ENCODE measurements around the gene NRIP3. TPM values are rescaled to one million over a fixed set of nuclear protein-coding genes. Genes with fewer than 3 reads are reported as not detected.

NRIP3 gene
- total RNA-seq, 2 donors from 2014 or later, result 0.27 to 6.0 TPM

DNA sequence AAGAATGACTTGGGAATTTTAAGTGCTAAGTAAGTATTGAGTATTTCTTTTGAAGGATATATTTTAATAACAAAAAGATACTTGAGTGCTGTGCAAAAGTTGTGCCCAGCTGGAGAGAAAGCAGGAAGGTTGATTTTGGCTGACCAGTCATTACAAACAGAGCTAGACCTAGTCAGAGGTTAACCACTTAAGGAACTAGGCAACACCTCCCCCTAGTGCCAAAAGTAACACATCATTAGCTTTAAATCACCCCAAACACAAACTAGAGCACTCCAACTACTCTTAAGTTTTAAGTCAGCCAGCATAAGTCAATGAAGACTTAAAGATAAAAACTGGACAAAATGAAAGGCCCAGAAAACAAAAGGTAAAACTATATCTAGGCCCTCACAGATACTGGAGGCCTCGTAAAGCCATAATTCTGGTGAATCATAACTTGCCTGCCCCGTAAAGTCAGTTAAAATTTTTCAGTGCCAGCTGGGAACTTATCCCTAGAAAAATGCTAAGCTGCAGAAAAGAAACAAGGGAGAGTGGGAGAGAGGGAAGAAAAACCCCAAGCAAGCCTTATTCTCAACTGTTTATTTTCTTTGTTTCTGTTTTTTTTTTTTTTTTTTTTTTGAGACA lies 44.1 kb downstream of the NRIP3 start:
- no peak overlapping the region for H3K4me3 ChIP-seq
- 25% methylated on average over 2 of the region's 2 CpGs for WGBS
- peak; percentile 53 for TF ChIP-seq POLR2AphosphoS5 (IDR thresholded peaks at IDR 0.05)
- peak in 3 of 4 experiments; percentile 32 to 74 (median 66) for TF ChIP-seq CTCF (IDR thresholded peaks at IDR 0.05)
- no peak for TF ChIP-seq POLR2A (IDR thresholded peaks at IDR 0.05)
- DNase-seq (ENCODE audit: low spot score), result peak; percentile 40
- no peaks in the 10 kb centered on the region for H3K9me3 ChIP-seq
- intact Hi-C loops (cut with DNase I), result loop anchor here (2.0 to 5.0 kb wide), 3 partner anchors 43 to 277 kb away; partner anchors contain the start of genes RPL27A and TRIM66
- no peaks in the 10 kb centered on the region for H3K4me1 ChIP-seq (replicated peaks)
- peak overlapping the region; percentile 48 to 53 for H3K27ac ChIP-seq
- H3K36me3 ChIP-seq, result no peaks in the 10 kb centered on the region
- H3K27me3 ChIP-seq (replicated peaks; ENCODE audit: insufficient read depth), result no peaks in the 10 kb centered on the region

GRCh38 chr11:8956860-8957259 lies 46.9 kb downstream of the NRIP3 start:
- no peak for TF ChIP-seq POLR2A (IDR thresholded peaks at IDR 0.05)
- no peak for TF ChIP-seq POLR2AphosphoS5 (IDR thresholded peaks at IDR 0.05)
- TF ChIP-seq CTCF (IDR thresholded peaks at IDR 0.05), result no peak
- H3K9me3 ChIP-seq, result no peaks in the 10 kb centered on the region
- 91% methylated on average over 4 of the region's 4 CpGs for WGBS
- H3K36me3 ChIP-seq, result peaks cover 0 to 5% of the 10 kb centered on the region in 2 donors
- intact Hi-C loops (cut with DNase I), result loop anchor here (5.0 kb wide), 1 partner anchor 130 kb away; no protein-coding TSS in a partner anchor
- H3K27ac ChIP-seq, result no peak overlapping the region
- H3K4me3 ChIP-seq, result no peak overlapping the region
- no peaks in the 10 kb centered on the region for H3K27me3 ChIP-seq (replicated peaks; ENCODE audit: insufficient read depth)
- DNase-seq (ENCODE audit: low spot score), result no peak
- H3K4me1 ChIP-seq (replicated peaks), result no peaks in the 10 kb centered on the region

GRCh38 chr11:8948886-8949285 lies 54.9 kb downstream of the NRIP3 start:
- no peak overlapping the region for H3K27ac ChIP-seq
- WGBS, result 72% methylated on average over 3 of the region's 3 CpGs
- no peaks in the 10 kb centered on the region for H3K4me1 ChIP-seq (replicated peaks)
- H3K36me3 ChIP-seq, result peaks cover 0 to 5% of the 10 kb centered on the region in 2 donors
- no peaks in the 10 kb centered on the region for H3K9me3 ChIP-seq
- H3K27me3 ChIP-seq (replicated peaks; ENCODE audit: insufficient read depth), result no peaks in the 10 kb centered on the region
- TF ChIP-seq POLR2AphosphoS5 (IDR thresholded peaks at IDR 0.05) (no peak), CTCF (IDR thresholded peaks at IDR 0.05) (no peak), POLR2A (IDR thresholded peaks at IDR 0.05) (no peak)
- no peak overlapping the region for H3K4me3 ChIP-seq
- intact Hi-C loops (cut with DNase I), result no loop called here
- DNase-seq (ENCODE audit: low spot score), result no peak

DNA sequence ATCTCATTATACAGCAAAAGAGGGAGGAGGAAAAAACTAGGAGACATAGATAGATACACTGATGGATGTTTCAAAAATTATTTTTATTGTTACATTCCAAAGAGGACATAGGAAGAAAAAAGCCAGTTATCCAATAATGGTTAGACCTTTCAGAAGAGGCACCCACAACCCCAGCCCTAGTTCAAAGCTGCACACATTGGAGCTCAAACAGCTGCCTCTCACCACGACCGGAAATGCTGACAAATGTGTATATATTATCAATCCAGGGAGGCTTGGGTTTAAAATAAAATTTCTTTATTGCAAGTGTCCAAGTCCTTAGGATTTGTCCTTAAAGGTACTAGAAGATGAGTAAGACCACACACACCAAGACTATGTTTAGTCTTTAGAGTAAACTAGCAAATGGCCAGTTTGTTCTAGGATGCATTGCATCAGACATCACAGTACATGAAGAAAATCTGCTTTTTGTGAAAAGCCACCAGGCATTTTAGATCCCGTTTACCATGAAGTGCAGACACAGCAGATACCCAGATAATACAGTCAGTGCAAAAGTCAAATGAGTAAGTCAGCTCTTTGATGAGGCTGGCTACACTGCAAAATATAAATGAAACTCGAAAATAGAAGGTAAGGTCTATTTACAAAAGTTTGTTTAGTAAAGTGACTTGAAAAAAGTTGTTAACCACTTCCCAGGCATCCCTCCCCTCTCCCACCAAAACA lies 56.4 kb downstream of the NRIP3 start:
- no peak overlapping the region for H3K4me3 ChIP-seq
- no peaks in the 10 kb centered on the region for H3K9me3 ChIP-seq
- no peaks in the 10 kb centered on the region for H3K27me3 ChIP-seq (replicated peaks; ENCODE audit: insufficient read depth)
- H3K27ac ChIP-seq, result no peak overlapping the region
- TF ChIP-seq CTCF (IDR thresholded peaks at IDR 0.05) (no peak), POLR2A (IDR thresholded peaks at IDR 0.05) (no peak), POLR2AphosphoS5 (IDR thresholded peaks at IDR 0.05) (no peak)
- WGBS, result 83% methylated on average over 4 of the region's 4 CpGs
- no peaks in the 10 kb centered on the region for H3K4me1 ChIP-seq (replicated peaks)
- DNase-seq (ENCODE audit: low spot score), result no peak
- H3K36me3 ChIP-seq, result no peaks in the 10 kb centered on the region
- intact Hi-C loops (cut with DNase I), result no loop called here

Measured in prostate gland (tissue), 2 donors.